Measurements from ENCODE around the gene SLC35G2. TPM values are rescaled to one million over a fixed set of nuclear protein-coding genes. Genes with fewer than 3 reads are reported as not detected.

Gene SLC35G2
- total RNA-seq, 3 donors from 2014 or later = 0.41 to 2.4 (median 1.9) TPM

DNA sequence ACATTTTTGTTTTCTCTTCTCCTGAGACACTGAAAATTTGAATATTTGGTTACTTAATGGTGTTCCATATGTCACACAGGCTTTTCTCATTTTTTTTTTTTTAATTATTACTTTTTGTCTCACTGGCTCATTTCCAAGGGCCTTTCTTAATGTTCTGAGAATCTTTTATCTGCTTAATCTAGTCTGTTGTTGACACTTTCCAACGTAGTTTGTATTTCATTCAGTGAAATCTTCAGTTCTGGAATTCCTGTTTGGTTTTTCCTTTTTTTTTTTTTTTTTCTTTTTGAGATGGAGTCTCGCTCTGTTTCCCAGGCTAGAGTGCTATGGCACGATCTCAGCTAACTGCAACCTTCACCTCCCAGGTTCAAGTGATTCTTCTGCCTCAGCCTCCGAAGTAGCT is 85.8 kb downstream of the SLC35G2 start:
- H3K9me3 ChIP-seq = peaks cover 10% of the 10 kb centered on the region
- H3K36me3 ChIP-seq (ENCODE audit: low read depth) = no peaks in the 10 kb centered on the region
- H3K4me3 ChIP-seq = no peak overlapping the region
- peaks cover 3% of the 10 kb centered on the region for H3K4me1 ChIP-seq (ENCODE audit: low read depth)
- TF ChIP-seq, protein P1, sequence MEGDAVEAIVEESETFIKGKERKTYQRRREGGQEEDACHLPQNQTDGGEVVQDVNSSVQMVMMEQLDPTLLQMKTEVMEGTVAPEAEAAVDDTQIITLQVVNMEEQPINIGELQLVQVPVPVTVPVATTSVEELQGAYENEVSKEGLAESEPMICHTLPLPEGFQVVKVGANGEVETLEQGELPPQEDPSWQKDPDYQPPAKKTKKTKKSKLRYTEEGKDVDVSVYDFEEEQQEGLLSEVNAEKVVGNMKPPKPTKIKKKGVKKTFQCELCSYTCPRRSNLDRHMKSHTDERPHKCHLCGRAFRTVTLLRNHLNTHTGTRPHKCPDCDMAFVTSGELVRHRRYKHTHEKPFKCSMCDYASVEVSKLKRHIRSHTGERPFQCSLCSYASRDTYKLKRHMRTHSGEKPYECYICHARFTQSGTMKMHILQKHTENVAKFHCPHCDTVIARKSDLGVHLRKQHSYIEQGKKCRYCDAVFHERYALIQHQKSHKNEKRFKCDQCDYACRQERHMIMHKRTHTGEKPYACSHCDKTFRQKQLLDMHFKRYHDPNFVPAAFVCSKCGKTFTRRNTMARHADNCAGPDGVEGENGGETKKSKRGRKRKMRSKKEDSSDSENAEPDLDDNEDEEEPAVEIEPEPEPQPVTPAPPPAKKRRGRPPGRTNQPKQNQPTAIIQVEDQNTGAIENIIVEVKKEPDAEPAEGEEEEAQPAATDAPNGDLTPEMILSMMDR (IDR thresholded peaks at IDR 0.05) = no peak
- DNase-seq (no peak), ATAC-seq (no peak)
- intact Hi-C loops (cut with DNase I, micrococcal nuclease) = no loop called here

Other genes with a start within 250 kb of the SLC35G2 start
- 10 to 100 TPM; 46.8 to 57.1 (median 50.4) TPM for gene STAG1, start 66.7 kb upstream of the SLC35G2 start, total RNA-seq
- gene NCK1, start 43.1 kb downstream of the SLC35G2 start, total RNA-seq = 10 to 100 TPM; 47.0 to 56.4 (median 50.1) TPM
- gene IL20RB, start 138.9 kb downstream of the SLC35G2 start, total RNA-seq = 1 to 10 TPM in 2 of 3 donors, under 1 TPM in 1; 0.60 to 1.7 (median 1.2) TPM

Data from mucosa of descending colon (tissue), 3 donors.